GM19239 (cell line): ENCODE data around the gene ATP4B.

Experiments
- DNase-seq: peaks from one replicate; pipeline ENCODE4 v3.0.0; 2011; ENCODE audit warnings: low spot score; ENCODE audit not compliant: insufficient read length
- FAIRE-seq: peaks from 2 replicates; lab custom pipeline; 2011; peaks lifted over from hg19 to GRCh38; lab: Jason Lieb, UNC

ATP4B gene

GRCh38 chr13:113643593-113643992 lies 14.4 kb downstream of the ATP4B start:
- DNase-seq = no peak
- FAIRE-seq = no peak

DNA sequence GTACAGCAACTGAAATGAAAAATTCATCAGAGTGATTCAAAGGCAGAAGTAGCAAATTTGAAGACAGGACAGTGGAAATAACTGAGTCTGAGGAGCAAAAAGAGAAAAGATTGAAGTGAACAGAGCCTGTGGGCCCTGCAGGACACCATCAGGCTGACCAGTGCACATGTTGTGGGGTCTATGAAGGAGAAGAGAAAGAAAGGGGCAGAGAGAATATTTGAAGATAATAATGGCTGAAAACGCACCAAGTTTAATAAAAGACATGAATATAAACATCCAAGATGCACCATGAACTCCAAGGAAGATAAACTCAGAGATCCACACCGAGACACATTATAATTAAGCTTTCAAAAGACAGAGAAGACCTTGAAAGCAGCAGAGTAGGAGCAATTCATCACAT lies 15.4 kb downstream of the ATP4B start:
- DNase-seq = no peak
- FAIRE-seq = no peak

DNA sequence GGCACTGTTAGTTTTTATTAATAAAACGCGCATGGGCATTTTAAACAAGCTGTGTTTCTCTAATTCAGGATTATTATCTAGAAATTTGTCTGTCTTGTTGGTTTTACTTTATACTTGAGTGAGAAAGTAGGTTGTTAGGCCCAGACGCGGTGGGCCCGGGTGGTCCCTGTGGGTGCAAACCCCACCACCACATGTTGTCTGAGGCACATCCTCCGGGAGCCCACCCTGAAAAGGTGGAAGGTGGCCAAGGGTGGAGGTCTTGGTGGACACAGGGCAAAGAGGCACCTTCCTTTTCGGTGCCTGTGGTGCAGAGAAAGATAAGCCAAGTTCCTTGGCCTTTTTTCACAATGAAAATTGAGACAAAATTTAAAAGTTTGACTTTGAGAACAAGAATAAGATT lies 16.6 kb downstream of the ATP4B start:
- FAIRE-seq (no peak), DNase-seq (no peak)

- DNase-seq (no peak), FAIRE-seq (no peak)
These were observed 18.3 kb downstream of the ATP4B start for GRCh38 chr13:113639616-113640262.

- no peak for FAIRE-seq
- DNase-seq = no peak
These were observed 19.2 kb downstream of the ATP4B start for GRCh38 chr13:113638806-113639205.

DNA sequence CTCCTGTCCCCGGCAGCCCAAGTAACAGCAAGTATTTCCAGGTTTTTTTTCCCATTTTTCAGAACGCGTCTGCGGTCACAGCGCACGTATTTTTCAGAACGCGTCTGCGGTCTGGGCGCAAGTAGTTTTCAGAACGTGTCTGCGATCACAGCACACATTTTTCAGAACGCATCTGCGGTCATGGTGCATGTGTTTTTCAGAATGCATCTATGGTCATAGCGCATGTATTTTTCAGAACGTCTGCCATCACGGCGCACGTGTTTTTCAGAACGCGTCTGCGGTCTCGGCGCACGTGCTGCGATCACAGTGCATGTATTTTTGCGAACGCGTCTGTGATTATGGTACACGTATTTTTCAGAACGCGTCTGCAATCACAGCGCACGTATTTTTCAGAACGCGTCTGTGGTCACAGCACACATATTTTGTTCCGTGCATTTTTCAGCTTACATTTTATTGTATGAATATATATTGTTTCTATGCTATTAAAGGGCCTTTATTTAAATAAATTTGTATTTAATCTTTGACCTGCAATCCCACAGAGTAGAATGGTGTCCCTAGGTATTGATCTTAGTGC lies 19.7 kb downstream of the ATP4B start:
- DNase-seq (no peak), FAIRE-seq (no peak)

DNA sequence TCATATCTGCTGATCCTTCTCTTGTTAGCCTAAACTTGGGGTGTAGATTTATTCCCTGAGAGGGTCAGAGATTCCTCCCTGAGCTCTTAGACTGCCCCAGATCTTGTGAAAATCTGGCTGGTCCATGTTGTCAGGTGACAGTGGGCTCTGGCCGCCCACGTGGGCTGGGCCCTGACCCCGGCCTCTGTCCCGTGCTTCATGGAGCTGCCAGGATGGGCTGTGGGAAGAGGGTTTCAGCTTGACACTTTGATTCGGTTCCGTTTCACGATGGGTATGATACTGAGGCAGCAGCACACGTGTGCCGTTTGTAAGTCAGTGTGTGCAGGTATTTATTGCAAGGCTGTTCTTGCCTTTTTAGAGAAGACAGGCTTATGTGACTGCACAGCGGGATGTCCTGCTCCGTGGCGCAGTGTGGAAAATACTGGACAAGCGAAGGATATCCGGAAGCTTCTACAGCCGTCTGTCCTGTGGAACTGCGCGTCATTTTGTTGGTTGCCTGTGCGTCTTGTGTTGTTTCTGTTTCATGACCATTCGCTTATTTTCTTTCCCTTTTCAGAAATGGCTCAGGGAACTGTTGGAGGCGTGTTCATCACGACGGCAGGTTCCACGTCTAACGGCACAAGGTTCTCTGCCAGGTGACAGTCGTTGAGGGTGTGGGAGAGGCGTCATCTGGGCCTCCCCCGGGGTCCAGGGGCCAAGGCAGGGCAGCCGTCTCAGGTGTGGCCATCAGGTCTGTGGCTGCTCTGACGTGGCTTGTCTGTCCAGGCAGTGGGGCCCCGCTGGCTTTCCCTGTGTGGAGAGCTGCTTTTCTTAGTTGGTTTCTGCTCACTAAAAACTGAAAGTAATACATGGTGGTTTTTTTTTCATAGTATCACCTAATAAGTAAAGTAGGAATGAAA lies 20.5 kb downstream of the ATP4B start:
- DNase-seq (no peak), FAIRE-seq (no peak)

DNA sequence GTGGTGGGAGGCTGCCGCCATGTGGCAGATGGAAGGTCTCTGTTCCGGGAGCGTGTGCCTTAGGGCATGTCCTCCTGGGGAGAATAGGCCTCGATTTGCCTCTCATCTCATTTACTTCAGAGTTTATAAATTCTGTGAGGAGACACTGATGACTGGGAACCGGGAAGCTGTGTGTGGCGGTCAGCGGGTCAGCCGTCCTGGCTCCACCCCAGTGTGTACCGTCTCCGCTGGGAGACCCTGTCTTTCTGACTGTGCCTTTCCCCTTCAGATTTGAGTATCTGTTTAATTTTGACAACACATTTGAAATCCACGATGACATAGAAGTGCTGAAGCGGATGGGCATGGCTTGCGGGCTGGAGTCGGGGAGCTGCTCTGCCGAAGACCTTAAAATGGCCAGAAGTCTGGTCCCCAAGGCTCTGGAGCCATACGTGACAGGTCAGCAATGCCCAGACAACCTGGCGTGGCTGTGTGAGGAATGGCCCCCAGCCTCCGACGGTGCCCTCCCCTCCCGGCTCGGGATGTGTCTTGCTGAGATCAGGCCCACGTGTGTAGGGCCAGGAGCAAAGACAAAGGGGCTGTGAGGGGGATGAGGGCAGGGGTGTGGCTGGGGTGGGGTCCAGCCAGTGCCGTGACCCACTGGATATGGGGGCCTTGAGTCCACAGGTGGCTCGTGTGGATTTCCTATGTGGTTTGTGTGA lies 21.6 kb downstream of the ATP4B start:
- DNase-seq = no peak
- FAIRE-seq = no peak

GRCh38 chr13:113635709-113636108 lies 22.3 kb downstream of the ATP4B start:
- no peak for DNase-seq
- FAIRE-seq = no peak

- DNase-seq = no peak
- FAIRE-seq = no peak
These were observed 23.0 kb downstream of the ATP4B start for GRCh38 chr13:113635048-113635420.

DNA sequence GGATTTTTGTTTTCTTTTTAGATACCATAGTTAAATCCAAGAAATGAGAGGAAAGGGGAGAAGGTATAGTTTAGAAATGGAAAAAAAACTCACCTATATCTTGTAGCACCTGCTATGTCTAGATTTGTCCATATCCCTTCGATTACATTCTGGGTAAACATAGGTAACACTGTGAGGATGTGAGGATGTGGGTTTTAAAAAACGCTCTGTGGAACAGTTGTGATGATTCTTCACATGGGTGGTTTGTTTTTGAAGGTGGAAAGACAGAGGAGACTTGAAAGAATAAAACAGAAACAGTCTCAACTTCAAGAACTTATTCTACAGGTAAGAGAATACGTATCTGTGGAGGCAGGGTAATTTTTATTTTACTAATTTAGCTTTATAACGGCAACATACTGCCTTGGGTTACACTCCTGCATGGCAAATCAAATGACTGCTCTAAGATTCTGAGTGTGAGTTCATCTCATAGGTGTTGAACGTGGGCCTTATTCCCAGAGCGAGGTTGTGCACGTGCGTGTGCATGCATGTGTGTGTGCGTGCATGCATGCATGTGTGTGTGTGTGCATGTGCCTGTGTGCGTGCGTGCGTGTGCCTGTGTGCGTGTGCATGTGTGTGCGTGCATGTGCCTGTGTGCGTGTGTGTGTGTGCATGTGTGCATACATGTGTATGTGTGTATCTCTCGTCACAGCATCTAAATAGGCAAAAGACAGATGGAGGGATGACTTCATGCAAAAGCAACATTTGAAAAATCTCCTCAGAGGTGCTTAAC lies 23.5 kb downstream of the ATP4B start:
- DNase-seq (no peak), FAIRE-seq (no peak)

DNA sequence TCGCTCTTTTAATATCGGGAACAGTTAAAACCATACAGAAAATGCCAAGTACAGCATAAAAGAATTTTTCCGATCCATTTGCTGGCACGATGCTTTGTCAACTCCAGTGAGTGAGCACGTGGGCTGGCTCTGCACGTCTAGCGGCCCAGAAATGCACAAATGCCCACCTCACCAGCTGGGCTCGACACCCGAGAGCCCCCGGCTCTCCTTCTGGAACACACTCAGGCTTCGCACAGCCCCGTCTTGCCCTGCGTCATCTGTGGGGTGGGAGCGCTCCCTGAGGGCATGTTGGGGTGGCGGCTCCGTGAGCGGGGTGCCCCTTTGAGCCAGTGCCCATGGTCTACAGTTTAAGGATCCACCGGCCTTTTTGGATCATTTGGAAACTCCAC lies 24.5 kb downstream of the ATP4B start:
- DNase-seq (no peak), FAIRE-seq (no peak)

DNA sequence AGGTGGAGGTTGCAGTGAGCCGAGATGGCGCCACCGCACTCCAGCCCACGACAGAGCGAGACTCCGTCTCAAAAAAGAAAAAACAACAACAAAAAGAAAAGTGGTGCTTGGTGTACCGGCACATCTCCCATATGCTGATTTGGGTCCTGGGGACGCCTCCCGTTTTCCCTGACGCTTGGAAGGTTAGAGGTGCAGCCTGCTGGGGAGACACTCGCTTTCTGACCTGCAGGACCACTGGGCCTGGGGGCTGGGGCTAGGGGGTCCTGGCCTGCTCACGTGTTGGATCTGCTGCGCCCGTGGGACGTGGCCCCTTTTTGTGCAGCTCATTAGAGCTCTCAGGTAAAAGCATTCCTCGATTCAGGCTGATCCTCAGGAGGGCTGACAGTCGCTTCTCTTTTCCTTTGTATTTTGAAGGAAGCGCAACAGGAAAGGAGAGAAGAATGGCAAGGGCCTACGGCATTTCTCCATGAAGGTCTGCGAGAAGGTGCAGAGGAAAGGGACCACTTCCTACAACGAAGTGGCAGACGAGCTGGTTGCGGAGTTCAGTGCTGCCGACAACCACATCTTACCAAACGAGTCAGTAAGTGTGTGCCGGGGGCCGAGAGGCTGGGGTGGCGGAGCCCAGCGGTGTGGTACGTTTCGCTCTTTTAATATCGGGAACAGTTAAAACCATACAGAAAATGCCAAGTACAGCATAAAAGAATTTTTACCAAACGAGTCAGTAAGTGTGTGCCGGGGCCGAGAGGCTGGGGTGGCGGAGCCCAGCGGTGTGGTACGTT lies 25.1 kb downstream of the ATP4B start:
- no peak for FAIRE-seq
- DNase-seq = no peak

DNA sequence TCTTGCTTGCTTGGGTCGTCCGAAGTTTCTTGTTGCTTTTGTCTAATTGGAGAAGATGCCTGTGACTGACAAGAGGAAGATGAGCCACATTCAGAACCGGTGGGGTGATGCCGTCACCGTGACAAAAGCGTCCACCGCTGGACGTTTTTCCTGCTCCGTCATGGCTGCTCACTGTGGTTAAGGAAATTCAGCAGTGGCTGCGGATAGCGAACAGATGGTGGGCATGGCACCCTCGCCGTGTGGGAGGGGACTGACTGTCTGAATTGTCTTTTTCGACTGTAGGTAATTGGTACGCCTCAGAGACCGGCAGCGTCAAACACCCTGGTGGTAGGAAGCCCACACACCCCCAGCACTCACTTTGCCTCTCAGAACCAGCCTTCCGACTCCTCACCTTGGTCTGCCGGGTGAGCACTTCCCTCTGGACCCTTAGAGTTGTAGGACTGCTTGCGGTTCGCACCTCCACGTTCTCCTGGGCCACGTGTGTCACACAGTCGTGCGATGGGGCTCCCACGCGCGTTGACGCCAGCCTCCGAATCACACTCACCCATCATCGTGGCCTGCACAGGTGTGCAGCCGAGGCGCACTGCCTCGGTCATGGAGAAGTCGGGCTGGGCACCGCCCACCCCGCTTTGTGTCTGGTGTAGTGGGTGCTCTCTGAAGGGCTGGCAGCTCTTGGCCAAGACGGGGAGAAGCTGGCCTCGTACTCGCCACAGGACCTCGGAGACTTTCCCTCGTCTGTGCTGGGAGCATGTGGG lies 26.5 kb downstream of the ATP4B start:
- no peak for FAIRE-seq
- DNase-seq = no peak

DNA sequence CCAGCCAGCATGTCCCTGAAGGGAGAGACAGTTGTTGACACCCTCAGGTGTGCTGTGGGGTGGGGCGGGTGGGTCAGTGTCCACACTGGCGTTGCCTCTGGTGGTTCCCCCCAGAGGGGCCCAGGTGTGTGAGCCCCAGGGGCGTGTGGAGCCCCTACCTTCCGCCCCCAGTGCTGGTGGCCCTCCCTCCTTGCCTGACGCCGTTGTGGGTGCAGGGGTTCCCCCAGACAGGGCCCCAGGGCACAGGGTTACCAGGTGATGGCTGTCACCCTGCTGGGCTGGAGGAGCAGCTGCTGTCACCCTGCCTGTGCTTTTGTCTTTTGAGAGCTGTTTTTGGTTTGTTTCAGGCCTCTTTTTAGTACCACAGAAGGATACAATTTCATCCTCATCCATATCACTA lies 27.2 kb downstream of the ATP4B start:
- FAIRE-seq = no peak

GRCh38 chr13:113630296-113630695 lies 27.7 kb downstream of the ATP4B start:
- no peak for DNase-seq

More for the DNA sequence above, 27.2 kb downstream of the ATP4B start:
- DNase-seq = no peak

GRCh38 chr13:113629866-113630265 lies 28.1 kb downstream of the ATP4B start:
- no peak for FAIRE-seq
- no peak for DNase-seq

More at GRCh38 chr13:113630296-113630695, 27.7 kb downstream of the ATP4B start:
- FAIRE-seq = no peak
